Measurements from ENCODE around the gene AVPR2. TPM values are rescaled to one million over a fixed set of nuclear protein-coding genes. Genes with fewer than 3 reads are reported as not detected.

The AVPR2 gene
- total and polyA plus RNA-seq, 7 experiments from 2014 or later: 0.29 TPM; not detected in 6

- ChIA-PET CTCF (no interaction called here), POLR2A (interaction anchor here (1.1 kb wide), 1 partner anchor 23 kb away, joined by 6 read pairs; the partner anchor contains the start of gene ARHGAP4)
- Histone ChIP-seq H3K36me3 (ENCODE audit: control insufficient read depth in 2 of 3, insufficient read depth in 3 of 3, low read length in 3 of 3) (no peaks in the 10 kb centered on the region), H3K4me1 (ENCODE audit: control insufficient read depth in 2 of 2, insufficient read depth in 2 of 2, low read length in 2 of 2) (peaks cover 25 to 27% of the 10 kb centered on the region in 2 donors), H3K4me3 (ENCODE audit: low read length) (no peak overlapping the region), H3K27ac (ENCODE audit: low read depth, low read length) (no peak overlapping the region), H3K9me3 (ENCODE audit: control insufficient read depth in 2 of 3, low read length in 3 of 3) (no peaks in the 10 kb centered on the region), H3K27me3 (ENCODE audit: control insufficient read depth in 2 of 2, insufficient read depth in 2 of 2, low read length in 2 of 2) (no peaks in the 10 kb centered on the region)
- ATAC-seq: peak; percentile 17
- intact Hi-C loops (cut with micrococcal nuclease): loop anchor here in 1 of 2 donors (5.0 kb wide), 2 partner anchors 86 to 141 kb away; partner anchors contain the start of gene PLXNB3
- peak overlapping the region; percentile 22 to 87 (median 63) for H3K4me3 Mint-ChIP-seq
- DNase-seq: no peak
- peaks cover 0 to 1% (median 0%) of the 10 kb centered on the region in 5 donors for H3K36me3 Mint-ChIP-seq
- H3K27me3 Mint-ChIP-seq: peaks cover 0 to 3% (median 0%) of the 10 kb centered on the region in 5 donors
- peaks cover 0 to 6% (median 0%) of the 10 kb centered on the region in 11 donors for H3K9me3 Mint-ChIP-seq
- peaks cover 16 to 46% (median 33%) of the 10 kb centered on the region in 7 donors for H3K4me1 Mint-ChIP-seq
- peak overlapping the region; percentile 24 to 92 (median 75) for H3K27ac Mint-ChIP-seq
Observed at GRCh38 chrX:153903238-153903980, 1.1 kb upstream of the AVPR2 start.

GRCh38 chrX:153905481-153906095 is 1.1 kb downstream of the AVPR2 start:
- peaks cover 0 to 2% (median 0%) of the 10 kb centered on the region in 5 donors for H3K36me3 Mint-ChIP-seq
- peaks cover 25 to 27% of the 10 kb centered on the region in 2 donors for H3K4me1 ChIP-seq (ENCODE audit: control insufficient read depth in 2 of 2, insufficient read depth in 2 of 2, low read length in 2 of 2)
- ChIA-PET POLR2A (interaction anchor here (0.9 to 10.4 kb wide), 3 partner anchors 10 to 80 kb away, joined by 3 to 111 read pairs (median 3); partner anchors contain the start of gene ARHGAP4), CTCF (no interaction called here)
- peak overlapping the region in 6 of 9 donors; percentile 5 to 79 (median 46) for H3K27ac Mint-ChIP-seq
- H3K4me3 ChIP-seq (ENCODE audit: low read length): no peak overlapping the region
- ATAC-seq: no peak
- no peaks in the 10 kb centered on the region for H3K27me3 Mint-ChIP-seq
- peak overlapping the region in 1 of 10 donors; percentile 39 for H3K4me3 Mint-ChIP-seq
- H3K9me3 Mint-ChIP-seq: peaks cover 0 to 3% (median 0%) of the 10 kb centered on the region in 11 donors
- intact Hi-C loops (cut with micrococcal nuclease): loop anchor here in 1 of 2 donors (2.0 to 5.0 kb wide), 2 partner anchors 19 to 42 kb away; no protein-coding TSS in a partner anchor
- no peaks in the 10 kb centered on the region for H3K27me3 ChIP-seq (ENCODE audit: control insufficient read depth in 2 of 2, insufficient read depth in 2 of 2, low read length in 2 of 2)
- peaks cover 0 to 20% (median 0%) of the 10 kb centered on the region in 3 experiments for H3K36me3 ChIP-seq (ENCODE audit: control insufficient read depth in 2 of 3, insufficient read depth in 3 of 3, low read length in 3 of 3)
- H3K4me1 Mint-ChIP-seq: peaks cover 14 to 41% (median 31%) of the 10 kb centered on the region in 7 donors
- no peaks in the 10 kb centered on the region for H3K9me3 ChIP-seq (ENCODE audit: control insufficient read depth in 2 of 3, low read length in 3 of 3)
- H3K27ac ChIP-seq (ENCODE audit: low read depth, low read length): no peak overlapping the region
- DNase-seq: no peak

GRCh38 chrX:153906126-153906917 is 1.8 kb downstream of the AVPR2 start:
- Mint-ChIP-seq H3K4me1 (peaks cover 11 to 34% (median 24%) of the 10 kb centered on the region in 7 donors), H3K27ac (peak overlapping the region in 7 of 9 donors; percentile 16 to 79 (median 33)), H3K9me3 (peaks cover 0 to 3% (median 0%) of the 10 kb centered on the region in 11 donors), H3K36me3 (peaks cover 0 to 2% (median 0%) of the 10 kb centered on the region in 5 donors), H3K4me3 (peak overlapping the region in 1 of 10 donors; percentile 39), H3K27me3 (no peaks in the 10 kb centered on the region)
- Histone ChIP-seq H3K4me3 (ENCODE audit: low read length) (no peak overlapping the region), H3K4me1 (ENCODE audit: control insufficient read depth in 2 of 2, insufficient read depth in 2 of 2, low read length in 2 of 2) (peaks cover 21 to 28% of the 10 kb centered on the region in 2 donors), H3K27ac (ENCODE audit: low read depth, low read length) (no peak overlapping the region), H3K27me3 (ENCODE audit: control insufficient read depth in 2 of 2, insufficient read depth in 2 of 2, low read length in 2 of 2) (no peaks in the 10 kb centered on the region), H3K9me3 (ENCODE audit: control insufficient read depth in 2 of 3, low read length in 3 of 3) (no peaks in the 10 kb centered on the region), H3K36me3 (ENCODE audit: control insufficient read depth in 2 of 3, insufficient read depth in 3 of 3, low read length in 3 of 3) (peaks cover 0 to 26% (median 0%) of the 10 kb centered on the region in 3 experiments)
- POLR2A ChIA-PET: interaction anchor here (0.7 to 10.4 kb wide), 7 partner anchors 11 to 112 kb away, joined by 3 to 111 read pairs (median 3); partner anchors contain the start of genes ARHGAP4, IDH3G and SSR4
- intact Hi-C loops (cut with micrococcal nuclease): loop anchor here in 1 of 2 donors (2.0 to 5.0 kb wide), 2 partner anchors 18 to 41 kb away; no protein-coding TSS in a partner anchor
- CTCF ChIA-PET: interaction anchor here (1.3 kb wide), 1 partner anchor 44 kb away, joined by 5 read pairs; no protein-coding TSS in a partner anchor
- no peak for DNase-seq
- peak; percentile 68 for ATAC-seq

GRCh38 chrX:153907456-153907855 is 3.0 kb downstream of the AVPR2 start:
- no peak for ATAC-seq
- intact Hi-C loops (cut with micrococcal nuclease): loop anchor here in 1 of 2 donors (2.0 to 5.0 kb wide), 2 partner anchors 17 to 40 kb away; no protein-coding TSS in a partner anchor
- Mint-ChIP-seq H3K9me3 (peaks cover 0 to 1% (median 0%) of the 10 kb centered on the region in 11 donors), H3K27me3 (no peaks in the 10 kb centered on the region), H3K36me3 (peaks cover 0 to 5% (median 4%) of the 10 kb centered on the region in 5 donors), H3K27ac (no peak overlapping the region), H3K4me3 (no peak overlapping the region), H3K4me1 (peaks cover 11 to 33% (median 23%) of the 10 kb centered on the region in 7 donors)
- Histone ChIP-seq H3K9me3 (ENCODE audit: control insufficient read depth in 2 of 3, low read length in 3 of 3) (no peaks in the 10 kb centered on the region), H3K27ac (ENCODE audit: low read depth, low read length) (no peak overlapping the region), H3K4me1 (ENCODE audit: control insufficient read depth in 2 of 2, insufficient read depth in 2 of 2, low read length in 2 of 2) (peaks cover 16 to 25% of the 10 kb centered on the region in 2 donors), H3K27me3 (ENCODE audit: control insufficient read depth in 2 of 2, insufficient read depth in 2 of 2, low read length in 2 of 2) (no peaks in the 10 kb centered on the region), H3K4me3 (ENCODE audit: low read length) (no peak overlapping the region), H3K36me3 (ENCODE audit: control insufficient read depth in 2 of 3, insufficient read depth in 3 of 3, low read length in 3 of 3) (peaks cover 0 to 30% (median 0%) of the 10 kb centered on the region in 3 experiments)
- ChIA-PET POLR2A (interaction anchor here (0.9 to 10.4 kb wide), 3 partner anchors 17 to 113 kb away, joined by 3 to 111 read pairs (median 3); partner anchors contain the start of genes ARHGAP4, IDH3G and SSR4), CTCF (interaction anchor here (1.3 kb wide), 1 partner anchor 43 kb away, joined by 5 read pairs; no protein-coding TSS in a partner anchor)
- no peak for DNase-seq

GRCh38 chrX:153908219-153908860 is 3.9 kb downstream of the AVPR2 start:
- Mint-ChIP-seq H3K9me3 (no peaks in the 10 kb centered on the region), H3K4me1 (peaks cover 6 to 29% (median 19%) of the 10 kb centered on the region in 7 donors), H3K27ac (peak overlapping the region in 2 of 9 donors; percentile 17 to 36), H3K27me3 (no peaks in the 10 kb centered on the region), H3K4me3 (no peak overlapping the region), H3K36me3 (peaks cover 0 to 5% (median 4%) of the 10 kb centered on the region in 5 donors)
- ATAC-seq: no peak
- intact Hi-C loops (cut with micrococcal nuclease): loop anchor here in 1 of 2 donors (5.0 kb wide), 1 partner anchor 39 kb away; no protein-coding TSS in a partner anchor
- H3K4me1 ChIP-seq (ENCODE audit: control insufficient read depth in 2 of 2, insufficient read depth in 2 of 2, low read length in 2 of 2): peaks cover 16 to 21% of the 10 kb centered on the region in 2 donors
- H3K9me3 ChIP-seq (ENCODE audit: control insufficient read depth in 2 of 3, low read length in 3 of 3): no peaks in the 10 kb centered on the region
- peak overlapping the region; percentile 35 for H3K27ac ChIP-seq (ENCODE audit: low read depth, low read length)
- ChIA-PET POLR2A (interaction anchor here (10.4 kb wide), 1 partner anchor 16 kb away, joined by 111 read pairs; the partner anchor contains the start of gene ARHGAP4), CTCF (no interaction called here)
- peaks cover 0 to 38% (median 0%) of the 10 kb centered on the region in 3 experiments for H3K36me3 ChIP-seq (ENCODE audit: control insufficient read depth in 2 of 3, insufficient read depth in 3 of 3, low read length in 3 of 3)
- H3K27me3 ChIP-seq (ENCODE audit: control insufficient read depth in 2 of 2, insufficient read depth in 2 of 2, low read length in 2 of 2): no peaks in the 10 kb centered on the region
- DNase-seq: no peak
- H3K4me3 ChIP-seq (ENCODE audit: low read length): no peak overlapping the region
